CD1c-positive myeloid dendritic cell (primary cell): ENCODE data around the gene KIF22.

Source experiments
- DNase-seq: peaks from one replicate; pipeline ENCODE4 v3.0.0-alpha.2; 2016; ENCODE audit errors: extremely low spot score

Gene KIF22

GRCh38 chr16:29804020-29804419 is 13.5 kb downstream of the KIF22 start:
- DNase-seq: no peak

- peak; percentile 26 for DNase-seq
Measured at GRCh38 chr16:29804455-29805231, 14.1 kb downstream of the KIF22 start.

GRCh38 chr16:29805232-29806098 is 14.9 kb downstream of the KIF22 start:
- DNase-seq: peak; percentile 99

GRCh38 chr16:29806099-29806579 is 15.6 kb downstream of the KIF22 start, which contains the start of gene MAZ:
MAZ (plus strand) TSS chr16:29806529; CDS start chr16:29806702, 173 bp downstream.
- peak; percentile 83 for DNase-seq

- DNase-seq: peak; percentile 44
Measured at GRCh38 chr16:29806641-29807425, 16.3 kb downstream of the KIF22 start.

GRCh38 chr16:29807426-29808218 is 17.1 kb downstream of the KIF22 start:
- peak; percentile 91 for DNase-seq

GRCh38 chr16:29808219-29808900 is 17.8 kb downstream of the KIF22 start:
- no peak for DNase-seq

GRCh38 chr16:29809031-29809747 is 18.6 kb downstream of the KIF22 start:
- DNase-seq: no peak

- peak; percentile 21 for DNase-seq
Measured at GRCh38 chr16:29809850-29810698, 19.5 kb downstream of the KIF22 start.

- DNase-seq: no peak
Measured at GRCh38 chr16:29810699-29811169, 20.2 kb downstream of the KIF22 start.

GRCh38 chr16:29811170-29811895 is 20.8 kb downstream of the KIF22 start:
- peak; percentile 89 for DNase-seq

- DNase-seq: peak; percentile 49
Measured at GRCh38 chr16:29811896-29812665, 21.5 kb downstream of the KIF22 start, which contains the start of gene PRRT2. PRRT2 (plus strand) TSS chr16:29812193; CDS start chr16:29813055, 862 bp downstream.

GRCh38 chr16:29812754-29813643 is 22.4 kb downstream of the KIF22 start:
- no peak for DNase-seq

GRCh38 chr16:29813644-29814562 is 23.4 kb downstream of the KIF22 start:
- DNase-seq: no peak

GRCh38 chr16:29814592-29814991 is 24.0 kb downstream of the KIF22 start:
- no peak for DNase-seq
